K562 (cell line): ENCODE measurements around the gene CENPA. TPM values are rescaled to one million over a fixed set of nuclear protein-coding genes. Genes with fewer than 3 reads are reported as not detected.

Experiments used
- CBFA2T3 ChIP-seq: fragments of 450-650 bp; IDR thresholded peaks from 2 replicates; pipeline ENCODE4 v1.6.1; 2017
- CHCHD3 ChIP-seq: fragments of 250-450 bp; sonication (Bioruptor Pico); IDR thresholded peaks from 2 replicates; pipeline ENCODE4 v2.1.2; 2022; ENCODE audit warnings: mild to moderate bottlenecking
- CHD2 ChIP-seq: IDR thresholded peaks from 2 replicates; pipeline ENCODE4 v1.6.1; 2011; ENCODE audit warnings: low read depth, low read length
- ERF ChIP-seq: fragments of 450-650 bp; formaldehyde crosslinking; IDR thresholded peaks from 2 replicates; pipeline ENCODE4 v1.4.0; 2020; ENCODE audit warnings: mild to moderate bottlenecking, mixed read lengths
- HMG20B ChIP-seq: fragments of 250-450 bp; sonication (Bioruptor Pico); IDR thresholded peaks from 2 replicates; pipeline ENCODE4 v1.5.0; 2021; ENCODE audit warnings: mild to moderate bottlenecking
- MAFG ChIP-seq: fragments of 450-650 bp; conservative IDR thresholded peaks from 2 replicates; pipeline ENCODE4 v1.6.1; 2016; ENCODE audit warnings: missing genetic modification characterization, missing compliant biosample characterization
- MBD2 ChIP-seq: sonication (generic); IDR thresholded peaks from 2 replicates; pipeline ENCODE4 v1.6.1; 2016; ENCODE audit warnings: low read depth, borderline replicate concordance
- MED1 ChIP-seq: sonication (generic); formaldehyde crosslinking; IDR thresholded peaks from 2 replicates; pipeline ENCODE4 v1.8.1; 2023; ENCODE audit warnings: missing genetic modification reagents, borderline replicate concordance
- MTA1 ChIP-seq: fragments of 450-650 bp; IDR thresholded peaks from 2 replicates; pipeline ENCODE4 v1.6.1; 2017; ENCODE audit warnings: borderline replicate concordance
- MXI1 ChIP-seq: IDR thresholded peaks from 2 replicates; pipeline ENCODE4 v1.6.1; 2011; ENCODE audit warnings: low read depth, mild to moderate bottlenecking, improper control_type of control experiment, low read length
- MYNN ChIP-seq, 2 experiments: sonication (generic); formaldehyde crosslinking in 1 of 2; IDR thresholded peaks; 2 replicates each; pipeline versions ENCODE4 v1.5.0 to v1.6.1; 2016 to 2020; ENCODE audit warnings: antibody characterized with exemption in 1 of 2, missing genetic modification reagents in 1 of 2
- NCOA6 ChIP-seq: fragments of 450-650 bp; IDR thresholded peaks from 2 replicates; pipeline ENCODE4 v1.6.1; 2017; ENCODE audit warnings: mild to moderate bottlenecking
- NR1H2 ChIP-seq: sonication (generic); formaldehyde crosslinking; IDR thresholded peaks from 2 replicates; pipeline ENCODE4 v1.4.0; 2020; ENCODE audit warnings: mild to moderate bottlenecking, missing genetic modification reagents
- PCBP2 ChIP-seq: fragments of 200-400 bp; formaldehyde crosslinking; IDR thresholded peaks from 2 replicates; pipeline ENCODE4 v1.6.1; 2018; ENCODE audit warnings: low read length, low read depth, mild to moderate bottlenecking, moderate library complexity; ENCODE audit not compliant: poor library complexity, severe bottlenecking
- PHB2 ChIP-seq: fragments of 450-650 bp; IDR thresholded peaks from 2 replicates; pipeline ENCODE4 v1.6.1; 2017; ENCODE audit warnings: low read depth
- PPARD ChIP-seq: fragments of 250-450 bp; sonication (Bioruptor Pico); IDR thresholded peaks from 2 replicates; pipeline ENCODE4 v1.8.0; 2022; ENCODE audit warnings: inconsistent platforms, mild to moderate bottlenecking, moderate library complexity
- PTBP1 ChIP-seq: fragments of 200-400 bp; formaldehyde crosslinking; IDR thresholded peaks from 2 replicates; pipeline ENCODE4 v1.6.1; 2017; ENCODE audit warnings: low read depth, low read length
- RBFOX2 ChIP-seq: fragments of 200-400 bp; formaldehyde crosslinking; IDR thresholded peaks from 2 replicates; pipeline ENCODE4 v1.6.1; 2017; ENCODE audit warnings: low read depth, mild to moderate bottlenecking, low read length, moderate library complexity
- SMC3 ChIP-seq: conservative IDR thresholded peaks from 2 replicates; pipeline ENCODE4 v1.6.1; 2011; ENCODE audit warnings: low read depth, low read length, improper control_type of control experiment; ENCODE audit not compliant: insufficient read depth
- TOE1 ChIP-seq, 2 experiments: fragments of 450-650 bp in 1 of 2; sonication (generic) in 1 of 2; formaldehyde crosslinking in 1 of 2; IDR thresholded peaks; 2 replicates each; pipeline versions ENCODE4 v1.7.1 to v1.8.0; 2016 to 2022; ENCODE audit warnings: borderline replicate concordance in 2 of 2, mild to moderate bottlenecking in 2 of 2, antibody characterized with exemption in 1 of 2, inconsistent platforms in 1 of 2, low read depth in 1 of 2, missing genetic modification reagents in 1 of 2, moderate library complexity in 1 of 2
- WHSC1 ChIP-seq: IDR thresholded peaks from one replicate; pipeline ENCODE4 v1.6.1; 2012; ENCODE audit warnings: low read length, control low read depth, inconsistent platforms
- ZNF224 ChIP-seq: sonication (generic); formaldehyde crosslinking; IDR thresholded peaks from 2 replicates; pipeline ENCODE4 v1.8.0; 2022; ENCODE audit warnings: mild to moderate bottlenecking, missing genetic modification reagents
- ZNF324 ChIP-seq: fragments of 250-450 bp; sonication (Bioruptor Pico); IDR thresholded peaks from 2 replicates; pipeline ENCODE4 v1.4.0; 2020; ENCODE audit warnings: mild to moderate bottlenecking
- ZSCAN29 ChIP-seq: fragments of 450-650 bp; IDR thresholded peaks from 2 replicates; pipeline ENCODE4 v1.6.1; 2017
- polyA plus RNA-seq, 8 experiments: library from polyadenylated mRNA; depleted of rRNA in 4 of 8; stranded (reverse) in 5 of 8; unstranded in 3 of 8; fragments of >200 nt; fragmentation: Nextera tagmentation in 2 of 8; fragmentation: Illumina TruSeq in 1 of 8; extraction: Ambion mirVana in 2 of 8; extraction: Trizol in 1 of 8; gene quantifications; 2 replicates each; pipeline versions ENCODE4 v1.2.1 to v1.2.3, GENCODE V29; 2011 to 2014; ENCODE audit warnings: inconsistent platforms in 1 of 8, missing spikeins in 1 of 8
- total RNA-seq, 7 experiments: library from RNA; depleted of rRNA in 6 of 7; stranded (reverse); fragments of >200 nt in 6 of 7; fragmentation: Illumina TruSeq in 2 of 7; extraction: Trizol in 2 of 7; gene quantifications; 2 replicates each; pipeline versions ENCODE4 v1.2.1 to v1.2.3, GENCODE V29; 2011 to 2021; ENCODE audit warnings: low replicate concordance in 1 of 7
- TF ChIP-seq, protein P1 (sequence below): fragments of 250-450 bp; sonication (Bioruptor Pico); IDR thresholded peaks from 2 replicates; pipeline ENCODE4 v1.8.0; 2021; ENCODE audit warnings: mild to moderate bottlenecking, moderate library complexity

Gene CENPA
- total and polyA plus RNA-seq, 9 of the 15 experiments (the other 6 are each of a cell fraction or from before 2014, with no cell fraction given) = 11.3 to 61.7 (median 44.7) TPM

DNA sequence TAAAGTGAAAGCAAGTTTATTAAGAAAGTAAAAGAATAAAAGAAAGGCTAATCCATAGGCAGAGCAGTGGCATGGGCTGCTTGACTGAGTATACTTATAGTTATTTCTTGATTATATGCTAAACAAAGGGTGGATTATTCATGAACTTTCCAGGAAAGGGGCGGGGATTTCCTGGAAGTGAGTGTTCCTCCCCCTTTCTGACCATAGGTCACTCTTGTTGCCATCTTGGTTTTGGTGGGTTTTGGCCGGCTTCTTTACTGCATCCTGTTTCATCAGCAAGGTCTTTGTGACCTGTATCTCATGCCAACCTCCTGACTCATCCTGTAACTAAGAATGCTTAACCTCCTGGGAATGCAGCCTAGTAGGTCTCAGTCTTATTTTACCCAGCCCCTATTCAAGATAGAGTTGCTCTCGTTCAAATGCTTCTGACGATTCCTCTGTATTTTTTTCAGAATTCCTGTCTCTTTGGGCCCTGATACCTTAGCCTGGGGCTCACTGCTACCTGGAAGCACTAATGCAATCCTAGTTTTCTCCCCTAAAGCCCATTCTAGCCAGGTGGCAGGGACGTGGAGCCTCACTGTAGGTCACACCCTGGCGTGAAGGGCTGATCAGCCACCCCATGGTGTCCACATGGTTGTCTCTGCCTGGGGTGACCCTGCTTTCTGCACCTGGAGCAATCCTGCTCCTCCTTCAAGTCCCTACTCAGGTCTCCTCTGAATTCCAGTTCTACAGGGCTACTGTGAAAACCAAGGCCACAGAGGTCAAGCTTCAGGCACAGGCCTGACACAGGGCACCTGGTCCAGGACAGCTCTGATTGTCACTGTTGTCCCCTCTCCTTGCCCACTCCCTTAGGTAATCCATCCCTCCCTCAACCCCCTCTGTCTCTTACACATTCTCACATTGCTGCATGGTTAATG, 27.7 kb upstream of the CENPA start (continued):
- no peak for TF ChIP-seq MYNN (IDR thresholded peaks at IDR 0.05)
- no peak for TF ChIP-seq MYNN (CRISPR knock-in tag; IDR thresholded peaks at IDR 0.05)
- TF ChIP-seq CHD2 = no peak
- TF ChIP-seq TOE1 (IDR thresholded peaks at IDR 0.05; ENCODE audit: borderline replicate concordance) = no peak; the same call in 1 of the 2 replicates
- TF ChIP-seq TOE1 (CRISPR knock-in tag; IDR thresholded peaks at IDR 0.05; ENCODE audit: borderline replicate concordance, low read depth) = no peak
- TF ChIP-seq PPARD = 0 out of 2 replicates have a peak, but pooled peaks have one; percentile 22
- no peak for TF ChIP-seq MED1 (CRISPR knock-in tag)
- no peak for TF ChIP-seq PHB2
- no peak for TF ChIP-seq PCBP2
- no peak; the same call in 1 of the 2 replicates for TF ChIP-seq MTA1
- TF ChIP-seq CBFA2T3 = no peak
- TF ChIP-seq RBFOX2 = peak; percentile 72
- TF ChIP-seq CHCHD3 (CRISPR knock-in tag) = no peak
- 0 out of 2 replicates have a peak, but pooled peaks have one; percentile 78 for TF ChIP-seq ERF (CRISPR knock-in tag)
- no peak for TF ChIP-seq MAFG (tag)
- no peak for TF ChIP-seq WHSC1
- TF ChIP-seq ZSCAN29 = no peak
- TF ChIP-seq HMG20B (CRISPR knock-in tag) = no peak
- TF ChIP-seq NCOA6 = no peak; the same call in 1 of the 2 replicates
- TF ChIP-seq ZNF224 (CRISPR knock-in tag) = no peak
- TF ChIP-seq PTBP1 = no peak
- TF ChIP-seq, protein P1, sequence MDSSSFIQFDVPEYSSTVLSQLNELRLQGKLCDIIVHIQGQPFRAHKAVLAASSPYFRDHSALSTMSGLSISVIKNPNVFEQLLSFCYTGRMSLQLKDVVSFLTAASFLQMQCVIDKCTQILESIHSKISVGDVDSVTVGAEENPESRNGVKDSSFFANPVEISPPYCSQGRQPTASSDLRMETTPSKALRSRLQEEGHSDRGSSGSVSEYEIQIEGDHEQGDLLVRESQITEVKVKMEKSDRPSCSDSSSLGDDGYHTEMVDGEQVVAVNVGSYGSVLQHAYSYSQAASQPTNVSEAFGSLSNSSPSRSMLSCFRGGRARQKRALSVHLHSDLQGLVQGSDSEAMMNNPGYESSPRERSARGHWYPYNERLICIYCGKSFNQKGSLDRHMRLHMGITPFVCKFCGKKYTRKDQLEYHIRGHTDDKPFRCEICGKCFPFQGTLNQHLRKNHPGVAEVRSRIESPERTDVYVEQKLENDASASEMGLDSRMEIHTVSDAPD = peak; percentile 28; the same call in 1 of the 2 replicates
- no peak for TF ChIP-seq MBD2
- TF ChIP-seq NR1H2 = no peak
- TF ChIP-seq SMC3 = no peak
- no peak for TF ChIP-seq MXI1
- TF ChIP-seq ZNF324 (CRISPR knock-in tag) = no peak; the same call in 1 of the 2 replicates
